GM21447 (cell line): ENCODE measurements around the gene BCL2L2.

ENCODE experiments used
- ATAC-seq: cut with Tn5 transposase; IDR thresholded peaks from one replicate; pipeline ENCODE4 v1.9.1; 2021; ENCODE audit not compliant: unreplicated experiment

BCL2L2 gene

GRCh38 chr14:23352506-23353432 lies 46.1 kb downstream of the BCL2L2 start, which contains the start of gene SLC22A17:
TSS of gene SLC22A17 (minus strand) at chr14:23352887.
- ATAC-seq, result no peak

- no peak for ATAC-seq
These were observed 46.8 kb downstream of the BCL2L2 start for GRCh38 chr14:23353433-23353780.

GRCh38 chr14:23354990-23355389 lies 48.4 kb downstream of the BCL2L2 start:
- ATAC-seq, result no peak

GRCh38 chr14:23355871-23356435 lies 49.3 kb downstream of the BCL2L2 start:
- ATAC-seq, result no peak

- no peak for ATAC-seq
These were observed 50.0 kb downstream of the BCL2L2 start for GRCh38 chr14:23356662-23357061.

GRCh38 chr14:23357261-23357660 lies 50.6 kb downstream of the BCL2L2 start:
- no peak for ATAC-seq

- ATAC-seq, result no peak
These were observed 51.4 kb downstream of the BCL2L2 start for GRCh38 chr14:23358042-23358441.

- ATAC-seq, result no peak
These were observed 52.0 kb downstream of the BCL2L2 start for GRCh38 chr14:23358553-23359166.

GRCh38 chr14:23359167-23359626 lies 52.6 kb downstream of the BCL2L2 start:
- no peak for ATAC-seq

- no peak for ATAC-seq
These were observed 53.3 kb downstream of the BCL2L2 start for GRCh38 chr14:23359722-23360447.

- no peak for ATAC-seq
These were observed 53.9 kb downstream of the BCL2L2 start for GRCh38 chr14:23360496-23360895.

- no peak for ATAC-seq
These were observed 54.7 kb downstream of the BCL2L2 start for GRCh38 chr14:23361320-23361719.
